ENCODE data around the gene MACROD2. TPM values are rescaled to one million over a fixed set of nuclear protein-coding genes. Genes with fewer than 3 reads are reported as not detected.

MACROD2 gene
- total and polyA plus RNA-seq, 4 donors: 0.66 to 10.5 (median 3.3) TPM

GRCh38 chr20:15232243-15232642, 1236.9 kb downstream of the MACROD2 start:
- WGBS: 89% methylated on average over 1 of the region's 1 CpG
- no peaks in the 10 kb centered on the region for H3K36me3 ChIP-seq (ENCODE audit: control insufficient read depth in 4 of 4, insufficient read depth in 3 of 4, low read depth in 1 of 4, low read length in 3 of 4)
- H3K27ac ChIP-seq (ENCODE audit: low read depth in 1 of 2, low read length in 2 of 2): no peak overlapping the region
- no peak overlapping the region for H3K9ac ChIP-seq (ENCODE audit: low read depth in 1 of 2, low read length in 2 of 2)
- H3K9me3 ChIP-seq (ENCODE audit: control insufficient read depth in 4 of 4, low read length in 3 of 4): no peaks in the 10 kb centered on the region
- no peak for TF ChIP-seq RAD21 (IDR thresholded peaks at IDR 0.05)
- no peak for TF ChIP-seq FOXA1 (IDR thresholded peaks at IDR 0.05)
- TF ChIP-seq SP1 (IDR thresholded peaks at IDR 0.05): no peak
- TF ChIP-seq REST (IDR thresholded peaks at IDR 0.05): no peak
- TF ChIP-seq MAX (IDR thresholded peaks at IDR 0.05): no peak
- no peak for TF ChIP-seq JUND (IDR thresholded peaks at IDR 0.05)
- TF ChIP-seq ZBTB33 (IDR thresholded peaks at IDR 0.05): no peak
- no peak for TF ChIP-seq RXRA (IDR thresholded peaks at IDR 0.05)
- TF ChIP-seq TAF1 (conservative IDR thresholded peaks at IDR 0.05): no peak
- no peak for DNase-seq (ENCODE audit: low spot score)
- no peaks in the 10 kb centered on the region for H3K4me1 ChIP-seq (ENCODE audit: control insufficient read depth in 4 of 4, insufficient read depth in 4 of 4, low read length in 3 of 4)
- H3K27me3 ChIP-seq (ENCODE audit: control insufficient read depth in 4 of 4, insufficient read depth in 4 of 4, low read length in 3 of 4): no peaks in the 10 kb centered on the region
- no peak overlapping the region for H3K4me3 ChIP-seq (ENCODE audit: low read depth in 1 of 3, low read length in 3 of 3)

- Histone ChIP-seq H3K9me3 (ENCODE audit: control insufficient read depth in 4 of 4, low read length in 3 of 4) (no peaks in the 10 kb centered on the region), H3K9ac (ENCODE audit: low read depth in 1 of 2, low read length in 2 of 2) (no peak overlapping the region), H3K36me3 (ENCODE audit: control insufficient read depth in 4 of 4, insufficient read depth in 3 of 4, low read depth in 1 of 4, low read length in 3 of 4) (no peaks in the 10 kb centered on the region), H3K4me1 (ENCODE audit: control insufficient read depth in 4 of 4, insufficient read depth in 4 of 4, low read length in 3 of 4) (no peaks in the 10 kb centered on the region), H3K4me3 (ENCODE audit: low read depth in 1 of 3, low read length in 3 of 3) (no peak overlapping the region), H3K27me3 (ENCODE audit: control insufficient read depth in 4 of 4, insufficient read depth in 4 of 4, low read length in 3 of 4) (no peaks in the 10 kb centered on the region), H3K27ac (ENCODE audit: low read depth in 1 of 2, low read length in 2 of 2) (no peak overlapping the region)
- no peak for DNase-seq (ENCODE audit: low spot score)
- WGBS: 89% methylated on average over 2 of the region's 2 CpGs
- TF ChIP-seq RXRA (IDR thresholded peaks at IDR 0.05): no peak
- no peak for TF ChIP-seq JUND (IDR thresholded peaks at IDR 0.05)
- no peak for TF ChIP-seq NR2F2 (IDR thresholded peaks at IDR 0.05)
- no peak for TF ChIP-seq YY1 (IDR thresholded peaks at IDR 0.05)
- no peak for TF ChIP-seq ZBTB33 (IDR thresholded peaks at IDR 0.05)
- TF ChIP-seq EGR1 (IDR thresholded peaks at IDR 0.05; ENCODE audit: low read depth in 2 of 2): no peak
- no peak for TF ChIP-seq GABPA (IDR thresholded peaks at IDR 0.05 in 1 of 2, conservative IDR thresholded peaks at IDR 0.05 in 1 of 2)
- TF ChIP-seq HNF4A (conservative IDR thresholded peaks at IDR 0.05): no peak
- TF ChIP-seq MAX (IDR thresholded peaks at IDR 0.05): no peak
- TF ChIP-seq CTCF (IDR thresholded peaks at IDR 0.05; ENCODE audit: low read depth, low read length, missing input control): no peak
- no peak for TF ChIP-seq ATF3 (IDR thresholded peaks at IDR 0.05)
- no peak for TF ChIP-seq RAD21 (IDR thresholded peaks at IDR 0.05)
- TF ChIP-seq REST (IDR thresholded peaks at IDR 0.05): no peak
- TF ChIP-seq HNF4G (IDR thresholded peaks at IDR 0.05): no peak
- no peak for TF ChIP-seq FOXA1 (IDR thresholded peaks at IDR 0.05)
Observed at GRCh38 chr20:15235471-15236198, 1240.3 kb downstream of the MACROD2 start.

Data from liver (tissue), 9 donors.